HG02938 (cell line): ENCODE results near the gene SLC43A2.
"Not testable (repeated sequence)": the region's sequence is repeated elsewhere in the genome, so short reads cannot be mapped to it uniquely, and the experiment has no call there.

Experiments used
- ATAC-seq: cut with Tn5 transposase; IDR thresholded peaks from one replicate; pipeline ENCODE4 v1.9.1; 2021; ENCODE audit warnings: mild to moderate bottlenecking, moderate library complexity; ENCODE audit not compliant: unreplicated experiment

The SLC43A2 gene

GRCh38 chr17:1545618-1546017, 83.0 kb downstream of the SLC43A2 start:
- ATAC-seq = no peak

- ATAC-seq = no peak
Observed at GRCh38 chr17:1542316-1542715, 86.3 kb downstream of the SLC43A2 start.

GRCh38 chr17:1541367-1541904, 87.2 kb downstream of the SLC43A2 start:
- ATAC-seq = no peak

- ATAC-seq = no peak
Observed at GRCh38 chr17:1539811-1540210, 88.8 kb downstream of the SLC43A2 start.

- no peak for ATAC-seq
Observed at GRCh38 chr17:1535737-1536136, 92.9 kb downstream of the SLC43A2 start.

- no peak for ATAC-seq
Observed at GRCh38 chr17:1533661-1534325, 94.8 kb downstream of the SLC43A2 start.

- ATAC-seq = no peak
Observed at GRCh38 chr17:1532836-1533602, 95.6 kb downstream of the SLC43A2 start.

GRCh38 chr17:1529863-1530262, 98.8 kb downstream of the SLC43A2 start:
- ATAC-seq = no peak

- ATAC-seq = not testable (repeated sequence)
Observed at GRCh38 chr17:1526876-1527275, 101.8 kb downstream of the SLC43A2 start.

- ATAC-seq = no peak
Observed at GRCh38 chr17:1522626-1523025, 106.0 kb downstream of the SLC43A2 start.

- no peak for ATAC-seq
Observed at GRCh38 chr17:1521086-1521640, 107.5 kb downstream of the SLC43A2 start.

GRCh38 chr17:1519678-1520077, 109.0 kb downstream of the SLC43A2 start:
- no peak for ATAC-seq
